ENCODE results near the gene ZNF454. TPM values are rescaled to one million over a fixed set of nuclear protein-coding genes. Genes with fewer than 3 reads are reported as not detected.
A peak's percentile ranks its signal among the peaks of the same experiment; 100 is the strongest.

Gene ZNF454
- total RNA-seq (ENCODE audit: low replicate concordance): 0.18 and 3.0 TPM in 2 replicates

GRCh38 chr5:178940569-178941360, at the start of gene ZNF454:
ZNF454 (plus strand) TSS chr5:178941198; CDS start chr5:178942792, 1,594 bp downstream.
- peak; percentile 86 for DNase-seq (ENCODE audit: low read depth)
- peak within 1 kb of the TSS; percentile 70 for H3K4me3 ChIP-seq (ENCODE audit: low read depth, low read length)
- TF ChIP-seq CTCF (IDR thresholded peaks at IDR 0.05; ENCODE audit: insufficient read depth, low read length): no peak

- peak within 1 kb of the TSS; percentile 68 for H3K4me3 ChIP-seq (ENCODE audit: low read depth, low read length)
- no peak for TF ChIP-seq CTCF (IDR thresholded peaks at IDR 0.05; ENCODE audit: insufficient read depth, low read length)
- peak; percentile 36 for DNase-seq (ENCODE audit: low read depth)
Measured at GRCh38 chr5:178895615-178896571, 45.1 kb upstream of the ZNF454 start, which contains the start of gene ZFP2. ZFP2 (plus strand) TSS chr5:178895913; CDS start chr5:178931314, 35,401 bp downstream.

GRCh38 chr5:178899289-178899688, 41.7 kb upstream of the ZNF454 start:
- no peak for DNase-seq (ENCODE audit: low read depth)
- no peak overlapping the region for H3K4me3 ChIP-seq (ENCODE audit: low read depth, low read length)
- TF ChIP-seq CTCF (IDR thresholded peaks at IDR 0.05; ENCODE audit: insufficient read depth, low read length): no peak

GRCh38 chr5:178902849-178903248, 38.1 kb upstream of the ZNF454 start:
- no peak for DNase-seq (ENCODE audit: low read depth)
- H3K4me3 ChIP-seq (ENCODE audit: low read depth, low read length): no peak overlapping the region
- no peak for TF ChIP-seq CTCF (IDR thresholded peaks at IDR 0.05; ENCODE audit: insufficient read depth, low read length)

GRCh38 chr5:178931846-178932760, 8.9 kb upstream of the ZNF454 start:
- no peak overlapping the region for H3K4me3 ChIP-seq (ENCODE audit: low read depth, low read length)
- DNase-seq (ENCODE audit: low read depth): no peak
- no peak for TF ChIP-seq CTCF (IDR thresholded peaks at IDR 0.05; ENCODE audit: insufficient read depth, low read length)

- TF ChIP-seq CTCF (IDR thresholded peaks at IDR 0.05; ENCODE audit: insufficient read depth, low read length): no peak
- DNase-seq (ENCODE audit: low read depth): no peak
- peak overlapping the region; percentile 70 for H3K4me3 ChIP-seq (ENCODE audit: low read depth, low read length)
Measured at GRCh38 chr5:178941361-178941760, 363 bp downstream of the ZNF454 start.

All from fibroblast of the aortic adventitia (primary cell).